ENCODE results near the gene DSCAML1. TPM values are rescaled to one million over a fixed set of nuclear protein-coding genes. Genes with fewer than 3 reads are reported as not detected.

Gene DSCAML1
- total and polyA plus RNA-seq, 4 donors = 0.18 to 1.5 (median 1.1) TPM

GRCh38 chr11:117644403-117645155, 152.4 kb downstream of the DSCAML1 start:
- Histone ChIP-seq H3K27me3 (ENCODE audit: control insufficient read depth in 3 of 3, insufficient read depth in 3 of 3, low read length in 2 of 3) (peaks cover 0 to 39% (median 12%) of the 10 kb centered on the region in 3 donors), H3K36me3 (ENCODE audit: control insufficient read depth in 4 of 4, insufficient read depth in 4 of 4, low read length in 4 of 4) (no peaks in the 10 kb centered on the region), H3K4me3 (no peak overlapping the region), H3K9me3 (ENCODE audit: control insufficient read depth in 4 of 4, insufficient read depth in 3 of 4, low read length in 3 of 4) (no peaks in the 10 kb centered on the region), H3K4me1 (ENCODE audit: control insufficient read depth in 5 of 5, insufficient read depth in 5 of 5, low read length in 5 of 5) (no peaks in the 10 kb centered on the region), H3K9ac (ENCODE audit: insufficient read depth in 1 of 2, low read length in 2 of 2) (no peak overlapping the region), H3K27ac (ENCODE audit: low read depth in 1 of 2, low read length in 1 of 2) (no peak overlapping the region)
- 75 to 86% methylated on average over 26 of the region's 26 CpGs for WGBS, 2 donors
- no peak for TF ChIP-seq CTCF (IDR thresholded peaks at IDR 0.05; ENCODE audit: control extremely low read depth, extremely low read depth)
- DNase-seq (no peak), ATAC-seq (ENCODE audit: insufficient read depth, low FRiP score) (no peak)

GRCh38 chr11:117643606-117644300, 153.3 kb downstream of the DSCAML1 start:
- ATAC-seq (ENCODE audit: insufficient read depth, low FRiP score) (no peak), DNase-seq (peak; percentile 30 to 36 (median 36))
- no peak overlapping the region for H3K4me3 ChIP-seq
- no peaks in the 10 kb centered on the region for H3K4me1 ChIP-seq (ENCODE audit: control insufficient read depth in 5 of 5, insufficient read depth in 5 of 5, low read length in 5 of 5)
- H3K9me3 ChIP-seq (ENCODE audit: control insufficient read depth in 4 of 4, insufficient read depth in 3 of 4, low read length in 3 of 4) = no peaks in the 10 kb centered on the region
- no peak overlapping the region for H3K27ac ChIP-seq (ENCODE audit: low read depth in 1 of 2, low read length in 1 of 2)
- H3K36me3 ChIP-seq (ENCODE audit: control insufficient read depth in 4 of 4, insufficient read depth in 4 of 4, low read length in 4 of 4) = no peaks in the 10 kb centered on the region
- TF ChIP-seq CTCF (IDR thresholded peaks at IDR 0.05; ENCODE audit: control extremely low read depth, extremely low read depth) = no peak
- WGBS, 2 donors = 64 to 78% methylated on average over 20 of the region's 20 CpGs
- H3K27me3 ChIP-seq (ENCODE audit: control insufficient read depth in 3 of 3, insufficient read depth in 3 of 3, low read length in 2 of 3) = peaks cover 0 to 39% (median 12%) of the 10 kb centered on the region in 3 donors
- H3K9ac ChIP-seq (ENCODE audit: insufficient read depth in 1 of 2, low read length in 2 of 2) = no peak overlapping the region

GRCh38 chr11:117642835-117643234, 154.2 kb downstream of the DSCAML1 start:
- Histone ChIP-seq H3K4me1 (ENCODE audit: control insufficient read depth in 5 of 5, insufficient read depth in 5 of 5, low read length in 5 of 5) (no peaks in the 10 kb centered on the region), H3K36me3 (ENCODE audit: control insufficient read depth in 4 of 4, insufficient read depth in 4 of 4, low read length in 4 of 4) (no peaks in the 10 kb centered on the region), H3K9ac (ENCODE audit: insufficient read depth in 1 of 2, low read length in 2 of 2) (no peak overlapping the region), H3K9me3 (ENCODE audit: control insufficient read depth in 4 of 4, insufficient read depth in 3 of 4, low read length in 3 of 4) (no peaks in the 10 kb centered on the region), H3K27me3 (ENCODE audit: control insufficient read depth in 3 of 3, insufficient read depth in 3 of 3, low read length in 2 of 3) (peaks cover 0 to 39% (median 12%) of the 10 kb centered on the region in 3 donors), H3K27ac (ENCODE audit: low read depth in 1 of 2, low read length in 1 of 2) (no peak overlapping the region), H3K4me3 (no peak overlapping the region)
- TF ChIP-seq CTCF (IDR thresholded peaks at IDR 0.05; ENCODE audit: control extremely low read depth, extremely low read depth) = no peak
- DNase-seq (no peak), ATAC-seq (ENCODE audit: insufficient read depth, low FRiP score) (no peak)
- whole genome bisulfite sequencing, 2 donors = 82 to 83% methylated on average over 3 of the region's 3 CpGs
